Measurements from ENCODE around the gene ANGEL2.

The ANGEL2 gene

GRCh38 chr1:212950243-212951125 is 65.2 kb downstream of the ANGEL2 start, which contains the start of gene VASH2:
VASH2 (plus strand) TSS chr1:212950541; CDS start chr1:212951543, 1,002 bp downstream.
- Histone ChIP-seq H3K9ac (ENCODE audit: low read length) (peak within 1 kb of the TSS; percentile 79), H3K4me2 (ENCODE audit: low read length) (peak within 1 kb of the TSS; percentile 78), H4K20me1 (ENCODE audit: insufficient read depth, low read length) (no peaks in the 10 kb centered on the region), H3K36me3 (replicated peaks; ENCODE audit: low read depth, low read length) (peaks cover 31% of the 10 kb centered on the region), H2AFZ (ENCODE audit: low read depth, low read length) (0 out of 2 replicates have a peak within 1 kb of the TSS, but pooled peaks have one; percentile 25), H3K4me3 (ENCODE audit: low read length) (peak within 1 kb of the TSS; percentile 85), H3K4me1 (ENCODE audit: low read length) (peaks cover 64% of the 10 kb centered on the region), H3K79me2 (ENCODE audit: low read length) (peaks cover 47% of the 10 kb centered on the region), H3K27ac (ENCODE audit: low read length) (peak within 1 kb of the TSS; percentile 32), H3K9me3 (ENCODE audit: insufficient read depth, low read length) (no peaks in the 10 kb centered on the region), H3K27me3 (ENCODE audit: low read depth, low read length) (no peaks in the 10 kb centered on the region)
- TF ChIP-seq CTCF (IDR thresholded peaks at IDR 0.05; ENCODE audit: low read depth, low read length) (peak; percentile 22; the same call in 1 of the 2 replicates), EZH2phosphoT487 (IDR thresholded peaks at IDR 0.05; ENCODE audit: low read depth) (no peak)

- Histone ChIP-seq H3K27ac (ENCODE audit: low read length) (peak overlapping the region; percentile 17; the same call in 1 of the 2 replicates), H3K4me1 (ENCODE audit: low read length) (peaks cover 64% of the 10 kb centered on the region), H3K9ac (ENCODE audit: low read length) (peak overlapping the region; percentile 69), H3K27me3 (ENCODE audit: low read depth, low read length) (no peaks in the 10 kb centered on the region), H3K9me3 (ENCODE audit: insufficient read depth, low read length) (no peaks in the 10 kb centered on the region), H4K20me1 (ENCODE audit: insufficient read depth, low read length) (no peaks in the 10 kb centered on the region), H3K4me2 (ENCODE audit: low read length) (peak overlapping the region; percentile 78), H3K4me3 (ENCODE audit: low read length) (peak overlapping the region; percentile 85), H2AFZ (ENCODE audit: low read depth, low read length) (0 out of 2 replicates have a peak overlapping the region, but pooled peaks have one; percentile 25), H3K79me2 (ENCODE audit: low read length) (peaks cover 40% of the 10 kb centered on the region), H3K36me3 (replicated peaks; ENCODE audit: low read depth, low read length) (peaks cover 31% of the 10 kb centered on the region)
- TF ChIP-seq EZH2phosphoT487 (IDR thresholded peaks at IDR 0.05; ENCODE audit: low read depth): no peak
- no peak for TF ChIP-seq CTCF (IDR thresholded peaks at IDR 0.05; ENCODE audit: low read depth, low read length)
Observed at GRCh38 chr1:212949771-212950170, 65.9 kb downstream of the ANGEL2 start.

- H3K27me3 ChIP-seq (ENCODE audit: low read depth, low read length): no peaks in the 10 kb centered on the region
- H3K4me3 ChIP-seq (ENCODE audit: low read length): peak overlapping the region; percentile 14; the same call in 1 of the 2 replicates
- H3K4me2 ChIP-seq (ENCODE audit: low read length): peak overlapping the region; percentile 56
- no peak overlapping the region for H2AFZ ChIP-seq (ENCODE audit: low read depth, low read length)
- peak overlapping the region; percentile 81 for H3K27ac ChIP-seq (ENCODE audit: low read length)
- H3K36me3 ChIP-seq (replicated peaks; ENCODE audit: low read depth, low read length): peaks cover 10% of the 10 kb centered on the region
- peaks cover 62% of the 10 kb centered on the region for H3K4me1 ChIP-seq (ENCODE audit: low read length)
- H3K79me2 ChIP-seq (ENCODE audit: low read length): peaks cover 14% of the 10 kb centered on the region
- H3K9me3 ChIP-seq (ENCODE audit: insufficient read depth, low read length): no peaks in the 10 kb centered on the region
- no peaks in the 10 kb centered on the region for H4K20me1 ChIP-seq (ENCODE audit: insufficient read depth, low read length)
- peak overlapping the region; percentile 10; the same call in 1 of the 2 replicates for H3K9ac ChIP-seq (ENCODE audit: low read length)
- TF ChIP-seq EZH2phosphoT487 (IDR thresholded peaks at IDR 0.05; ENCODE audit: low read depth): no peak
- no peak for TF ChIP-seq CTCF (IDR thresholded peaks at IDR 0.05; ENCODE audit: low read depth, low read length)
Observed at GRCh38 chr1:212946872-212947271, 68.8 kb downstream of the ANGEL2 start.

All from OCI-LY3 (cell line).